GM12892 (cell line): ENCODE data around the gene ANKMY1.

Source experiments
- POLR2A ChIP-seq: IDR thresholded peaks from 2 replicates; pipeline ENCODE4 v1.6.1; 2011; ENCODE audit warnings: low read depth, low read length, control low read depth
- POLR2AphosphoS5 ChIP-seq: IDR thresholded peaks from 2 replicates; pipeline ENCODE4 v1.6.1; 2011; ENCODE audit warnings: low read depth, low read length, control low read depth
- TAF1 ChIP-seq: IDR thresholded peaks from 2 replicates; pipeline ENCODE4 v1.6.1; 2011; ENCODE audit warnings: low read depth, mild to moderate bottlenecking, control low read depth, low read length, borderline replicate concordance

- no peak for TF ChIP-seq POLR2AphosphoS5
- TF ChIP-seq POLR2A, result no peak
- no peak for TF ChIP-seq TAF1
Measured at GRCh38 chr2:240538031-240538780, 19.6 kb downstream of the ANKMY1 start.
